B cell (primary cell): Measurements from ENCODE around the gene COBL.

Experiments used
- EZH2 ChIP-seq: IDR thresholded peaks from 2 replicates; pipeline ENCODE4 v1.6.1; 2012; ENCODE audit warnings: borderline replicate concordance, low read depth, mild to moderate bottlenecking, moderate library complexity, low read length; ENCODE audit not compliant: insufficient read depth, poor library complexity, severe bottlenecking
- TF ChIP-seq, protein P1 (sequence below): fragments of 200-600 bp; IDR thresholded peaks from one replicate; pipeline ENCODE4 v1.8.0; 2022; ENCODE audit warnings: antibody characterized with exemption, mild to moderate bottlenecking

DNA sequence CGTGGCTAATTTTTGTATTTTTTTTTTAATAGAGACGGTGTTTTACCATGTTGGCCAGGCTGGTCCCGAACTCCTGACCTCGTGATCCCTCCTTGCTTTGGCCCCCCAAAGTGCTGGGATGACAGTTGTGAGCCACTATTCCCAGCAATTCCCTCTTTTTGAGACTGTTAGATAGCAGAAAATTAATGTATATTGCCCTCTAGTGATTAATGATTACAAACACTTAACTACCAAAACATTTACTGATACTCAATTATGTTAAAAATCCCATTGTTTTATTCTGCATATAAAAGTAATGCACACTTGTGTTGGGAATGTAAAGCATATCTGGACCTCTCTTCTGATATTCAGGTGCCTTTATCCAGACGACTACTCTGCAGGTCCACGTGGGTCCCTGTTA lies 41.2 kb upstream of the COBL start:
- TF ChIP-seq, protein P1, sequence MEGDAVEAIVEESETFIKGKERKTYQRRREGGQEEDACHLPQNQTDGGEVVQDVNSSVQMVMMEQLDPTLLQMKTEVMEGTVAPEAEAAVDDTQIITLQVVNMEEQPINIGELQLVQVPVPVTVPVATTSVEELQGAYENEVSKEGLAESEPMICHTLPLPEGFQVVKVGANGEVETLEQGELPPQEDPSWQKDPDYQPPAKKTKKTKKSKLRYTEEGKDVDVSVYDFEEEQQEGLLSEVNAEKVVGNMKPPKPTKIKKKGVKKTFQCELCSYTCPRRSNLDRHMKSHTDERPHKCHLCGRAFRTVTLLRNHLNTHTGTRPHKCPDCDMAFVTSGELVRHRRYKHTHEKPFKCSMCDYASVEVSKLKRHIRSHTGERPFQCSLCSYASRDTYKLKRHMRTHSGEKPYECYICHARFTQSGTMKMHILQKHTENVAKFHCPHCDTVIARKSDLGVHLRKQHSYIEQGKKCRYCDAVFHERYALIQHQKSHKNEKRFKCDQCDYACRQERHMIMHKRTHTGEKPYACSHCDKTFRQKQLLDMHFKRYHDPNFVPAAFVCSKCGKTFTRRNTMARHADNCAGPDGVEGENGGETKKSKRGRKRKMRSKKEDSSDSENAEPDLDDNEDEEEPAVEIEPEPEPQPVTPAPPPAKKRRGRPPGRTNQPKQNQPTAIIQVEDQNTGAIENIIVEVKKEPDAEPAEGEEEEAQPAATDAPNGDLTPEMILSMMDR = no peak
- TF ChIP-seq EZH2 = no peak
